HG02943 (cell line): Measurements from ENCODE around the gene SVIL.
"Not testable (repeated sequence)": the region's sequence is repeated elsewhere in the genome, so short reads cannot be mapped to it uniquely, and the experiment has no call there.

ENCODE experiments used
- ATAC-seq: cut with Tn5 transposase; IDR thresholded peaks from one replicate; pipeline ENCODE4 v1.9.1; 2021; ENCODE audit warnings: mild to moderate bottlenecking, low read depth, moderate library complexity; ENCODE audit not compliant: unreplicated experiment

The SVIL gene

DNA sequence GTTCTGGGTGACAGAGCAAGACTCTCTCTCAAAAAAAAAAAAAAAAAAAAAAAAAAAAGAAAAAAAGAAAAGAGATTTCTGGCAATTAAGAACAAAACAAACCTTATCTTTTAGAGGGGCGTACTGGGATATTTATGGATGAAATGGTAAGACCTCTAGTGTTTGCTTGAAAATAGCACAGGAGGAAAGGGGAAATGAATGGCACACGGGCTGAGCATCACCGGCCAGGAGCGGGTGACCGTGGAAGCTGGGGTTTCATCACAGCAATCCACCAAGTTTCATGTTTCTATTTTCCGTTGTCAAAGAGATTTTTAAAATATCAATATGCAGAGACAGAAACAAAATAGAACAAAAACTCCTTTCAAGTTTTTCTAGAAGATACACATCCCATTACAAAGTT, 105.6 kb downstream of the SVIL start:
- no peak for ATAC-seq

DNA sequence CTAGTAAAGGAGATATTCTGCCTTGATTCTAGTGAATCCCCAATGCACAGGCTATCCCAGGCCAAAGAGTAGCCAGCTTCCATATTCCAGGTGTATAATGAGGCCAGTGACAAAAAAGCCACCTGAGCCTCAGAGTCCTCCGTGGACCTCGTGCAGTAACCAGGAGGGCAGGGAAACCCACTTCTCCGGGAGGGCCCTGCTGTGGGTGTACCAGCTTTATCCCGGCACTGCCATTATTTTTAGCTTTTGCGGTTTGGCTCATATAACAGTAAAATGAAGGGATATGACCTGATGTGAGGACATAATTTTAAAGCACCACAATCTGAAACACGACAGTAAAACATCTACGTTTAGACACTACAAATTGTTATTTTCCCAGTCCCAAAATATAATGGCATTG, 109.0 kb downstream of the SVIL start:
- no peak for ATAC-seq

DNA sequence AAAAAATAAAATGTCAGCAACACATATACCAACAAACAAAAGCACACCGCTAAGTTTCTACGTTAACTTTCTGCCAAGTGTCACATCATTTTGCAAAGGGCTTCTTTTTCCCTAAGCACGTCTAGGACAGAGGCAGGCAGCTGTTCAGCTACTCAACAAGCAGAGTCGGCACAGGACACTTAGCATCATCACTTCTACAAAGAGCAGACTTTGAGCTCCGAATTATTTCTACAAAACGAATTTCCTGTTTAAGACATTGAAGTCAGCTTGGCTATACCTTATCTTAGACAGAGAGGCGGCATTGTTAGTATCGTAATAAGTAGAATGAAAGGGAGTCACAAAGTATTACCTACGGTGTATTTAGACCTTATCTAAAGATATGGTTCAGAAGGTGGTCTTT, 110.1 kb downstream of the SVIL start:
- ATAC-seq: no peak

DNA sequence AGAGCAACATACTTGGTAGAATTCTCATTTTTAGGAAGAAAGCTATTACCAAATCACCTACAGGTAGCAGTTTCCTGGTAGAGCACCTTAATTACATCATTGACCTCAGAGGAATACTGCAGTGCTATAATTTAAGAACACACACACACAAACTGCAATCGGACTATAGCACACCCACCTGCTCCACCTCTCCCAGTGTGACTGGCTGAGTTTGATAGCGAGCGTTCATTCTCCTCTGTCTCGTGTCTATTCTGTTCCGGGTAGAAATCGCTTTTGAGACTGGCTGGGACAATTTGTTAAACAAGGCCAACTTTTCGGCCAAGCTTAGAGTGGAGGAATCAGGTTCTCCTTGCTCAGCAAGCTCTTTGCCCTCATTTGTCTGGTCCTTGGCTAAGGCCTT, 110.5 kb downstream of the SVIL start:
- ATAC-seq: no peak

DNA sequence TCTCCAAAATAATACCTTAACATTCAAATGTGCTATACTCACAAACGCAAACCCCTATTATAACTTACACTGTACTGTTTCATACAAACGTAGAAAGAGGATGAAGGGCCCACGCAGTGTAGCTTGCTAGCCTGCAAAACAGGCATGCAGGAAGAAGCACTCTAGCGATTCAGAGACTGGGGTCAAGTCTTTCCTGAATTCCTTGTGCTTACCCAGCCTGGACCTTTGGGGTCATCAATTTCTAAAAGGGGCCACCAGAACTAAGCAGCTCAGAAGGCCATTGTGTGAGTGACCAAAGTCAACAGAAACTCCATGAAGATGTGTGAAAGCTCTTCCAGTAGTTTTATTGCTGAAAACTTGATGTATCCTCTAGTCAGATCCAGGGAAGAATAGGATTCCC, 111.9 kb downstream of the SVIL start:
- no peak for ATAC-seq

DNA sequence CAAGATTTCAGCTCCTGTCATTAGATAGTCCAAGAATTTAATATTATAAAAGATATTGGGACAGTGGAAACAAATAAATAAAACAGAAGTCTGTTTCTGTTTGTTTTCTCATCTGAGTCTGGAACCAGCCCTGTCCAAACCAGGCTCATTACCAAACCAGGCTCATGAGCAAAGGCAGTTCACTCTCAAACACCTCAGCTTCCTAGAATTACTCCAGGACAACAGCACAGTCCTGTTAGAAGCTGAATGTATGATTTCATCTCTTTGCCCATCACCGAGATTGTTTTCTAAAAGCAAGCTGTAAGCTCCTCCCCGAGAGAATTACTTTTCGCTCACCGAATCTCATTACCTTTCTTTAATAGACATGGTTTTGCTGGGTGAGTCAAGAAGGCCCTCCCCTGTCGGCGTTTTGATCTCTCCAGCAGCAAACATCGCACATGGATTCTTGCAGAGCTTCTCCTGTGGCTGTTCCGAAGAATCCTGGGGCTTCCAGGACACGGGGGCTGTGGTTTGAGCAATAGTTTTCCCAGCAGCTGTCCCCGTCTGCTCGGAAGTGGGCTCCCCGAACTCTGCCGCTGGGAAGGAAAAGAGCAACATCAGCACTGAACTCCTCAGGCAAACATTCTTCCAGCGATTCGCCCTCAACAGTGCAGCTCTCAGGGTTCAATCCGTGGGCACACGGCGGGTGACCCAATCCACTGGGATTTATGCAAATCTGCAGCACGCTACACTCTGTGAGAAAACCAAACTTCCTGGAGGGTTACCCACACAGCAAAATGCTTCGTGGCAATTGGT, 112.5 kb downstream of the SVIL start:
- no peak for ATAC-seq

DNA sequence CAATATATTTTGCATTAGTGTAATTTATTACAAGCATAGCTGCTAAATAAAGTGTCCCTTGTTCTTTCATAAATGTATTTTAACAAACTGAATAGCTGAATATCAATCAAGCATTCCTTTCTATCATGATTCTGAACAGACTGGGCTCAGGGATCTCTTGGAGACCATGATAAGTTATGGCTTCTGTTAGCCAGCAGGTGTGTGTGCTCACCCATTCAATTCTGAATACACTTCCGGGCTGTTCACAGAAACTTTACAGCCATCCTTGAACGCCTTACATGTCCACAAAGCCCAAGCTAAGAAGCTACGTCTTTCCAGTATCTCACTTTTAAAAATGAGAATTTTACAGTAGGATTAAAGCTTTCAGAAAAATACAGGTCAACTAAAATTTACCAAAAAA, 115.1 kb downstream of the SVIL start:
- no peak for ATAC-seq

DNA sequence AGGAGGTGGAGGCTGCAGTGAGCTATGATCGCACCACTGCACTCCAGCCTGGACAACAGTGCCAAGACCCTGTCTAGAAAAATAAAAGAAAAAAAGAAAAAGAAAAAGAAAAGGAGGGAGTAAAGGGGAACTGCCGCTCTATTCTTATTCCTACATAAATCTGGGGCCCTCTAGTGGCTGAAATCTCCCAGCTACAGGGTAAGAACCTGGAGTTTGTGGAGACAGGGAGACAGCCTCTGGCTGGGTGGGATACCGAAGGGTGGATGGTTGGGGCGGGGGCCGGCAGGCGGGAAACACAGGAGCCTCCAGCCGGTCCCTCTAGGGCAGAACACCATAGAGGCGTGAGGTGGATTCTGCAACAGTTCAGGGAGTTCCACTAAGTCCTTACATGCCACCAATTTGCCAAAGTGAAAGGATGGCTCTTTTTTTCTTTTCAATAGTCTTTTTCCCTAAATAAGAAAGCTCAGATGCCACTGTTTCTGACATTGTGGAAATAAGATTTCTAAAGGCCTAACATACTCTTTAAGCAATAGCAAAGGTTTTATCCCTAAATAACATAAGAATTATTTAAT, 117.3 kb downstream of the SVIL start:
- no peak for ATAC-seq

DNA sequence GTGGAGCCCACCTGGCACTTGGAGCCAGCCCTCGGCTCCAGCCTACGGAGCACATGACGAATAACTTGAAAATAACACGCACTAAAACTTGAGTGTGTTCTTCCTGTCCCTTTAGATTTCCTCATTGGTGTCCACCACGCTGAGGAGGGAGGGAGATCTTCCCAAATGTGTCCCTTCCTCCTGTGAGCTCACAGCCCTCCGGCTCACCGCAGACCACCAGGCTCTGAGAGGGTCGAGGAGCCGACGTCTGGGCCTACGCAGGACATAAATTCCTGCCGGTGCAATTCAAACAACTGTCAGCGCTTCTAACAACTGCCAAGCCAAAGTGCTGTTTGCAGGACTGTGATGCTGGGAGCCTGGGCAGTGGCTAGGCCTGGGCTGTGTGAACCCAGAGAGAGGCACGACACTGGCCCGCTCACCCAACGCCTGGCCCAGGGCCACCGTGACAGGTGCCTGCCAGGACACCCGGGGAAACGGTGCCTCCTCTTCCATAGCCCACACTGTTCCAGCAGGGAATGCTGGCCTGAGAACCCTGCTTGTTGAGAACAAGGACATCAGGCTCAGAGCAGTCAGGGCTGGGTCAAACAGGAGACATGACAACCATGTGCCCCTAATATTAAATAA, 118.3 kb downstream of the SVIL start:
- ATAC-seq: not testable (repeated sequence)

DNA sequence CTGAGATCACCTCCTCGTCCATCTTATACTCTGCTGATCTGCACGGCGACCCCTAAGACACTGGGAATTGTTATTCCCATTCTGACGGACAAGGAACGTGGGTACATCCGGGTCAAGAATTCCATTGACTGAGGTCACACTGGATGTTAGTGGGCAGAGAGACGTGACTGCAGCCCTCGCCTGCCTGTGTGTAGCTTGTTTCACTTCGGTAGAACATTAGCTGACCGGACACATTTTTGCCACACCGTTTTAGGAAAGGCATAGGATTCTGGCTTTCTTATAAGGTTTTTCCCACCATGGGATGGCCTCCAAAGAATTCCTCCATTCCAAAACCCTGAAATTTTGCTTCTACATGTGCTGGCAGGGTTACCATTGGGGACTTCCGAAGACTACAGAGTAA, 118.9 kb downstream of the SVIL start:
- ATAC-seq: not testable (repeated sequence)

DNA sequence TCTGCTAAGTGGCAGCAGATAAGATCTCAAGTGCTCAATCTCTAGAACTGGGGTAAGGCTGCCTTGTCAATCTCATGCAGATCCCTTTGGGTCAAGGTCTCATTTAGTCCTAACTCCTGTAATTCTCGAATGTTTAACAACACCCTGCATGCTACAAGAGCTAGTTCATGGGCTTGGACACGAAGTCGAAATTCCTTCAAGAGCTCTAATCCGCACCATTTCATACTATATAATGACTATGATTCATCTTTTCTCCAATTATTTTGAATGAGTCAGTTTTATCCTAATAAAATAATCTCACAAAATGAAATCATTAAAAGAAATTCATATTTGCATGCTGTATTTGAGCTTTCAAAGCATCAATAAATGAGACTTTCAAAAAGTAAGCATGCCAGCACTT, 119.7 kb downstream of the SVIL start:
- not testable (repeated sequence) for ATAC-seq

DNA sequence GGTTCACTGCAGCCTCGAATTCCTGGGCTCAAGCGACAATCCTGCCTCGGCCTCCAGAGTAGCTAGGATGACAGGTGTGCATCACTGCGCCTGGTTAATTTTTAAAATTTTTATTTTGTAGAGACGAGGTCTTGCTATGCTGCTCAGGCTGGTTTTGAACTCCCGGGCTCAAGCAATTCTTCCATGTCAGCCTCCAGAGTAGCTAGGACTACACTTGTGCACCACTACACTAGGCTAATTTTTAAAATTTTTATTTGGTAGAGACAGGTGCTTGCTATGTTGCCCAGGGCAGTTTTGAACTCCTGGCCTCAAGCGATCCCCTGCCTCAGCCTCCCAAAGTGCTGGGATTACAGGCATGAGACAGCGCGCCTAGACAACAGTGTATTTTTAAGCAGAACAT, 120.5 kb downstream of the SVIL start:
- no peak for ATAC-seq

DNA sequence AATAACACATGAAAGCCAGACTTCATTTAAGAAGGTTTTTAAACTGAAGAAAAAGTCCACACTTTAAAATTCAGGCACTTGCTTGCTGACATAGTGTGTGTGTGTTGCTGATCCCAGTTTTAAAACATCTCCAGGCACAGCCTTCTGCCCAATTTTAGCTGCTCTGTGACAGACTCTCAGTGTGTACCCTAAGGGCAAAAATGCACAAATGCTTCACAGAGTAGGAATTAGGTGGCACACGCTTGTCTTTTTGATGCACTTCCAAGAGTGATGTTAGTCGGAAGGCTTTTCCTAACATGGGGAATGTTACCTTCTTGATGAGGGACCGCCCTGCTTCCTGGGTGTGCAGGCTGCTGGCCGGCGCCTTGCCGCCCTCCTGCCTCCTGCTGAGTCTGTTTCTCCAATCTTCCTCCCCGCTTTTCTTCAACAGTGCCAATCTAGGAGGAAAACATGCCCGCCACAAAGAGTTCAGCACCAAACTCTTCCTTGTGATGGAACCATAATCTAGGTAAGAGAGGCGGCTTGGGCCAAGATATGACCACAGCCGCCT, 122.3 kb downstream of the SVIL start:
- no peak for ATAC-seq

DNA sequence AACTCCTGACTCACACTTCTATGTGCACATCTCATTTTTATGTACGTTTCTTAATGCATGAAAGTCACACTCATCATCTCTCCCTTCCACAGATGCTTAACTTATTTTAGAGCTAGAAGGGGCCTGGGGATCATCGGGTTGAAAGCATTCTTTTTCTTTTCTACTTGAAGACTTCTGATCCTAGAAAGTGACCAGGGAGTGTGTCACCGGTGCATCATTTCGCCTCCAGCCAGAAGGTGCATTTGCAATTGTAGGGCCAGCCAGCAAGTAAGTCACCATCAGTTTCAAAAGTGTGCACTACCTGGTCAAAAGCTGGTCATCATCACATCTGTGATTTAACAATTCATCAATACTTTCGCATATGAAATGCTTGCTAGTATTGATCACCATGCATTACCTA, 123.0 kb downstream of the SVIL start:
- not testable (repeated sequence) for ATAC-seq

DNA sequence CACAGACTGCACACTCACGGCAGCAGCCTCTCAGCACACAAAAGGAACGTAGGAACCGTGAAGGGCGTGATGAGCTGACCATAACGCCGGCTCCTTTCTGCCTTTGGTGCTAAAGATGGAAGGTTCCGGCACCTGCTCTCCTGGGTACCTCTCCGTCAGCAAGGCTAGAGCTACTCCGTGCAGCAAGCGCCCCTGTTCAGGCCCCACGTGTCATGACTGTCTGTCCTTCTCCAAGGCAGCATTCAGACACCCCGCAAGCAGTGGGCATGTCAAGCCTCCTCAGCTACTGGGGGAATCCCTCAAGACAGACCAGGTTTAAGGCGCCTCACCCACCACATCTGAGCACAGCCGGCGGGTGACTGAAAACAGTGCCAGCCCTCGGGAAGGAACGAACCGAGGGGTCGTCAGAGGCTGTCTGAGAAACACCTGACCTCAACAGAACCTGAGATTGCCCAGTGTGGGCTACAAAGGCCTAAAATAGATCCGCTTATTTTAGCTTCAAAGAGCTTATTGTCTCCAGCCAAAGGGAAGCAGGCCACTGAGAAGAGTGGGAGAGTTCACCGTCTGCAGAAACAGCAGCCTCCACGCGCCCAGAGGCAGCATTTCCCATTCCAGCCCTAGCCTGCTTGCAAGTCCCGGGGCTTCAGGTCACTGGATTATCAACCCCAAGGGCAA, 124.2 kb downstream of the SVIL start:
- not testable (repeated sequence) for ATAC-seq

DNA sequence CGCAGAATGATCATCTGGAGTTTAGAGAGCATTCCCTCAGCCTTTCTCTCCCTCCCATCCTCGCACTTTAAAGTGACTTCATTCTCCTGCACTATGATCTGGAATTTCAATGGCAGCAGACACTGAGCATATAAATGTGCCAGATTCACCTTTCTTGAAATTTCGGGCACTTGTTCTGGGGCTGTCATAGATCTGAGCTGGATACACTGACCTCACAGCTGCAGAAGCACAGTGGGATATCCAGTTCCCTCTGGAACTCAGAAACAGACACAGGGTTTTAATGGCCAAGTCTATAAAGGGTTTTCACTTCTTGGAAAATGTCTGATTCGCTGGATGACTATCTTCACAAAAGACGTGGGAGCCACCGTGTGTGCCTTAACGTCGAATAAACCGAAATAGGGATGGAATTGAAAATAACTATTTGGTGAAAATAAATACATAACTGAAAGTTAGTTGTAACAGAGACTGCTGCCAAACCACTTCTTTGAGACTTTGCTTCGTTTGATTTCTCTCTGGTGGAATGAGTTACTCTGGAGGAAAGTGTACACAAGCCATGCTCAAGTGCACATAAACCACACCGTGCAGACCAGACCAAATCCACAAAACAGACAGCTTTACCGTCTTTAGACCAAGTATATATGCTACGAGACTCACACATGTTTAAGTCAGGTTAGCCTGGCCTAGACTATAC, 126.1 kb downstream of the SVIL start:
- no peak for ATAC-seq

DNA sequence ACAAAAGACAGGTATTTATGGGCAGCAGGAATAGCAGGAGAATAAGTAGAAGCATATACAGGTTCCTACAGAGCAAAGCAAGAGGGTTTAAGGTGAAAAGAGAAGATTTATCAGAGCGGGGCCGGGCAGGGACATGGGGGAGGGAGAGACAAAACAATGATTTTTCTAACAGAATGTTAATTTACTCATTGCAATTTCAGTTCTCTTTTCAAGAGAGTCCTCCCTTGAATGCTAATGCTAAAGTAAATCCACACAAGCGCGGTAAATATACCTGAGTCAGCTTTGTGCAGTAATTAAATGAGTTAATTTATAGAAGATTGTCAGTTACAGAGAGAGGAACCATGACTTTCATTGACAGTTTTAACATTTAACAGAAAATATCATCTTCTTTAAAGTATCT, 127.0 kb downstream of the SVIL start:
- not testable (repeated sequence) for ATAC-seq

DNA sequence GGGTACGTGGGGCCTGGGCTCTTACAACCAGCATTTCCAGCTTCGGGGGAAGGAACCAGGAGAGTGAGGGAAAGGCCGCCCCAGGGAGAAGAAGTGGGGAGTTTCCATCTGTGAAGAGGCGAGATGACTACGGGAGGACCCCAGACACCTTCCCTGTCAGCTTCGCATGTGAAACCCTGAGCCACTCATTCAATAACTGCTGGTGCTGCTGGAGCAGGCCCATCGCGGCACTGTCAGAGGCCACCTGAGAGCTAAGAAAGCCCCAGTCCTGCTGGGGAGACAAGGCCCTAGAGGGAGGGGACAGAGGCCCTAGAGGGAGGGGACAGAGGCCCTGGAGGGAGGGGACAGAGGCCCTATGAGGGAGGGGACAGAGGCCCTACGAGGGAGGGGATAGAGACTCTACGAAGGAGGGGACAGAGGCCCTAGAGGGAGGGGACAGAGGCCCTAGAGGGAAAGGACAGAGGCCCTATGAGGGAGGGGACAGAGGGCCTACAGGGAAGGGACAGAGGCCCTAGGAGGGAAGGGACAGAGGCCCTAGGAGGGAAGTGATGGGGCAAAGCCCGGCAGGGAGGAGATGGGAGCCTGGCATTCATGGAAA, 128.3 kb downstream of the SVIL start:
- ATAC-seq: not testable (repeated sequence)

DNA sequence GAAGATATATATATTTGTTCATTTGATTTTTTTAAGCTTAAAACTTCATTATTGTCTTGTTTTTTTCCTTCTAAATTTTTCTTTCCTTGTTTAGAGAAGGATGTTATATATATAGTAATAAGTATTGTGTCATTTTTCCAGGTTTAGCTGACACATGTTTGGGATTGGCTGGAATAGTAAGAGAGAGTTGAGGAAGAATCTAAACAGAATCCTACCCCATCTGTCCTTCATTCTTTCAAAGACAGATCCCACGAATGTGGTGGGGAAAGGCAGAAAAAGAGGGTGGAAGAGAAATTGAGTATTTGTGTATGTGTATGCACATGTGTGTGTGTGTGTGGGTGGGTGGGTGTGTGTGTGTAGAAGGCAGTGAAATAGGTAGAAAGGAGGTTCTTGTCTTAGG, 132.4 kb downstream of the SVIL start:
- ATAC-seq: no peak

DNA sequence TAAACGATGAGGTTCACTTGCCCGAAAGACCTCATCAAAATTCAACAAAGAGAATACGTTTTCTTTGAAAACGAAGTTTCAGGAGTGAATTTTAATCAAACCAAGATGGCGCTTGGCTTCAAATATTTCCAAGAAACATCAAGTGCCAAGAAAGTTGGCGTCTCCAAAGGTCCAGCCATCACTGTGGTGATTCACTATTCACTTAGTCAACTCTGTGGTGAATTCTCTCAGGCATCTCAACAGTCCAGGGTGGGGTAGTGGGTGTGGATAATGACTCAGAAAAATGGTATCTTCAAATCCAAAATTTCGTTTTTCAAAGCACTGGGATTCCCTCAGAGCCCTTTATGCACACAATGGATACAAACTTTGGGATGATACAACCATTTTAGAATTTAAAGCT, 133.1 kb downstream of the SVIL start:
- no peak for ATAC-seq
